HG02973 (cell line): ENCODE measurements around the gene POLL.
"Not testable (repeated sequence)": the region's sequence is repeated elsewhere in the genome, so short reads cannot be mapped to it uniquely, and the experiment has no call there.

Experiments used
- ATAC-seq: cut with Tn5 transposase; IDR thresholded peaks from one replicate; pipeline ENCODE4 v1.9.1; 2021; ENCODE audit warnings: moderate library complexity; ENCODE audit not compliant: unreplicated experiment

The POLL gene

GRCh38 chr10:101612086-101612485 lies 24.0 kb upstream of the POLL start:
- no peak for ATAC-seq

GRCh38 chr10:101611096-101611905 lies 23.2 kb upstream of the POLL start:
- ATAC-seq: no peak

DNA sequence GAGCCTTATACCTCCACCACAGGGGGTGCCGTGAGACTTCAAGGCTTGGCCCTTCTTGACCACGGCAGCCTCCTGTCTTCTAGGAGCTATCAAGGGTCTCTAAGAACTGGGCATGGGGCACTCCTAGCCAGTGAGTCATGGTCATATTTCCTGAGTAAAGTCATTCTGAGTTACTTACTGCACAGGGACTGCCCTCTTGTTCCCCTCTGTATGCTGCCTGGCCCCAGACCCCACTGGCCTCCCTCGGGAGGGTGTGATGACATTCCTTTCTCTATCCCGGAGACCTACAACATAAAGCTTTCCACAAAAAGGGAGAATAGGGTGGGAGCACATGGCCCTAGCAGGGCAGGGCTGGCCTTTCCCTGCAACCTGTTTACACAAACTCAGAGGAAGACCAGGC lies 21.4 kb upstream of the POLL start:
- no peak for ATAC-seq

GRCh38 chr10:101607124-101607523 lies 19.1 kb upstream of the POLL start:
- no peak for ATAC-seq

DNA sequence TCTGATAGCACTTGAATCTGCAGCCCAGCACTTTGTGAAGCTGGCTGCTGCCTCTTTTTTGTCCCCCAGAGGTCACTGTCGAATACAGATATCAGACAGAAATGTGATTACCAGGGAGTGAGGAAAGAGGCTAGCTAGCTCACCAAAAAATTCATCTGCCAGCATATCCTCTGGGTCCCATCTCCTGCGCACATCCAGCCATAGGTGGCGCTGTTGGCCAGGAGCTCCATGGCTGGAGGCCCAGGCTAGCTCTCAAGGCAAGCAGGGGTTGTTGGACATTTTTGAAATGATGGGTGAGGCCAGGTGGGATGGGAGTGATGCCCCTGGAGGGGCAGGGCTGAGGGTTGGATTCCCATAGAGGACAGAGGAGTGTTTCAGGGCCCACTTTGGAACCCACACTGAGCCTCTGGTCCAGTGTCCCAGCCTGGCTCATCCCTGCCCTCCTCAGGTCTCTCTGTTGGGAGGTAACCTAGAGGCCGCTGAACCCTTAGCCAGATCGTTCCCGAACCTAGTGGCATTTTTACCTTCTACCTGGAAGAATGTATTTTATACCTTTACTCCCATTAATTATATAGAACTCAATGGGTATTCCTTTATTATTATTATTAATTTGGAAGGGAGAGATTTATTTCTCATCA lies 14.8 kb upstream of the POLL start:
- peak; percentile 69 for ATAC-seq

- no peak for ATAC-seq
Measured at GRCh38 chr10:101601541-101601940, 13.5 kb upstream of the POLL start.

GRCh38 chr10:101597091-101597900 lies 9.2 kb upstream of the POLL start:
- ATAC-seq: no peak

DNA sequence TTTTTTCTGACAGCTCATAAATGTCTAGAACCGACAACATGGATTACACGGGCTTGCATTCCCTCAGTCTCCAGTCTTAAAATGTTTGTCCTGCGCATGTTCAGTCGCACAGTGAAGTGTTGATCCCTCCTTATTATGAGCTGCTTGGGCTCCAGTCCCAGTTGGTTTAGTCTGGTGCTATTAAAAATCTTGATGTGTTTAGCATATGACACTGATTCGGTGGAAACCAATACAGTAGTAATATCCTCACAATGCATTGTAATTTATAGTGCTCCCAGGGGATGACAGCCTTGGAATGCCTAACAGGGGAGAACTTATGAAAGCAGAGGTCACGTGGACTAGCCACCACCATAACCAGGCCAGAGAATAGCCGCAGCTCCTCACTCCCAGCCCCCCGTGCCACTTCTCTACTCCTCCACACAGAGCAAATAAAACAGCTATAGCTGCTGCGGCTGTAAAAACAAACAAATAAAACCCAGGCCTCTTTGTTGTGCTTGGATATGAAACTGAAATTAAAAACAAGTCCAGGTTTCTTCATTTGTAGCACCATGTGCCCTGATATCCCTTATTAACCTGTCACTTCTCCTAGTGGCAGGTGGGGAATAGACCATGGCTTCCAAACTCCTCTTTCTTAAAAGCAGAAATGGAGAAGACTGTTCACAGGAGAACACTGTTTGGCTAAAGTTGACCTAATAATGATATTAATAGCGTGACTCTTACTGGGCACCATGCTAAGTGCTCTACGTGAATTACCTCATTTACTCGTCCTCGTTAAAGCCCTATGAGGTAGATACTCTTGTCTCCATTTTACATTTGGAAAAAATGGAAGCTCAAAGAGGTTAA lies 7.8 kb upstream of the POLL start:
- ATAC-seq: no peak

- not testable (repeated sequence) for ATAC-seq
Measured at GRCh38 chr10:101593331-101593730, 5.3 kb upstream of the POLL start.

DNA sequence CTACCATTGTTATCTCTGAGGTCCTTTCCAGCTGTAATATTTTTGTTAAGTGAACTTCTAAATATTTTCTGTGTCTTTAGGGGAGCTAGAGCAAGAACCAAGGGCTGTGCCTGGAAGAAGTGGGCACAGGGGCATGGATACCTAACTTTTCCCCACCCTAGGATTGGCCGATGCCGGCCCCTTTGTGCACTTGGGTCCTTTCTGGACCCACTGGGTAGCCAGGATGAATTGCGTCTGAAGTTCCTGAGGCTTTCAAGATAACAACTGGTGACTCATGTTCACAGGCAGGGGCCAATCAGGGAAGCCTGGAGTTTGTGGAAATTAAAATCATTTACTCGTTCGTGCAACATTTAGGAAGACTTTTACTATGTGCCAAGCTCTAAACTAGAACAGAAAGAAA lies 822 bp upstream of the POLL start:
- no peak for ATAC-seq

- no peak for ATAC-seq
Measured at GRCh38 chr10:101585841-101586240, 2.2 kb downstream of the POLL start.

DNA sequence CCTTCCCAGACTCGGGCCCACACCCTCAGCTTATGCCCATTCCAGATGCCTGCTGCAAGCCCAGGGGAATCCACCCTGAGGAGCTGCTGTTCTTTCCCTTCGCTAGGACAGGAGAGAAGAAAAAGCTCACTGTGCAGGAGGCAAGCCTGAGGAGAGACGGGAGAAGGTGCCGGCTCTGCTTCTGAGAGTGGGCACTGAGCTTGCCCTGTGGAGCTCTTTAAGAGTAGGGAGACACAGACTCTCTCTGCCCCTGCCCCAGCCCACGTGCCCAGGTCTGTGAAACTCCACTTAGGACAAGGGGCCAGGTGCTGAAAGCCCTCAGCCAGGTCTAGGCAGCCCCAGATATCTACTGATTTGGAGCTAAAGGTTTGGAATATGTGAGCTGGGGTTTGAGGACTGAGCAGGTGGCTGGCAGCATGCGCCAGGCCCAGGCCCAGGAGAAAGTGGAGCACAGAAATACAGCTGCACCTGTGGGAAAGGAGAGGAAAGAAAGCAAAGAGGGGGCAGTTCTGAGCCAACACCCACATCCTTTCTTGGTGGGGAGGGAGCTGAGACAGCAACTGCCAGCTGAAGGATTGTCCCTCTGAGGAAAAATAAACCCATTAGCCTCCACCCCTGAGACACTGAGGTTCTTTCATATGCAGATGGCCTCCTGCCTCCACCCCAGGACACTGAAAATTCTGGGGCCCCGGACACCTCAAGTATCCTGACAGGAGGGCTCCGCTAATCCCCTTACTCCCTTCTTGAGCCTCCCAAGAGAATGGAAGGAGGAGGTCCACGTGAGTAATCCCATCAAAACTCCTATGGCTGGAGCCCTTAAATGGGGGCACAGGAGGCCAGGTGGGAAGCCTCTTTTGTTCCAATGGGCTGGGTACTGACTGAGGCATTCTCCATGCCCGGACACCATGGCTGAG lies 7.3 kb downstream of the POLL start:
- no peak for ATAC-seq

DNA sequence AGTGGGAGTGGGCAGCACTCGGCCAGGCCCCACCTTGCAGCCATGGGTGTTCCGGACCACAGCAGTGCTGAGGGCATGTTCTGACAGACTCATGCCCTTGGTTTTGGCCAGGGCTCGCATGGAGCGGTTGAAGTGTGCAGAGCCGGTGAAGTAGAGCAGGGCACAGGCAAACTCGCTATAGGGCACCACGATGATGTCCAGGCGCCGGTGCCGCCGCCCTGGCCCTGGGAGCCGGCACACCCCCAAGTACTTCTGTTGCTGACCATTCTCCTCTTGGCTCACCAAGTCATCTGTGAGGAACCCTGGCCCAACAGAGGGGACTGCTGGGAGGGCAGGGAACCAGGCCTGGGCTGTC lies 8.6 kb downstream of the POLL start:
- no peak for ATAC-seq

- no peak for ATAC-seq
Measured at GRCh38 chr10:101578803-101579515, 9.1 kb downstream of the POLL start.

GRCh38 chr10:101578192-101578591 lies 9.9 kb downstream of the POLL start:
- ATAC-seq: no peak

DNA sequence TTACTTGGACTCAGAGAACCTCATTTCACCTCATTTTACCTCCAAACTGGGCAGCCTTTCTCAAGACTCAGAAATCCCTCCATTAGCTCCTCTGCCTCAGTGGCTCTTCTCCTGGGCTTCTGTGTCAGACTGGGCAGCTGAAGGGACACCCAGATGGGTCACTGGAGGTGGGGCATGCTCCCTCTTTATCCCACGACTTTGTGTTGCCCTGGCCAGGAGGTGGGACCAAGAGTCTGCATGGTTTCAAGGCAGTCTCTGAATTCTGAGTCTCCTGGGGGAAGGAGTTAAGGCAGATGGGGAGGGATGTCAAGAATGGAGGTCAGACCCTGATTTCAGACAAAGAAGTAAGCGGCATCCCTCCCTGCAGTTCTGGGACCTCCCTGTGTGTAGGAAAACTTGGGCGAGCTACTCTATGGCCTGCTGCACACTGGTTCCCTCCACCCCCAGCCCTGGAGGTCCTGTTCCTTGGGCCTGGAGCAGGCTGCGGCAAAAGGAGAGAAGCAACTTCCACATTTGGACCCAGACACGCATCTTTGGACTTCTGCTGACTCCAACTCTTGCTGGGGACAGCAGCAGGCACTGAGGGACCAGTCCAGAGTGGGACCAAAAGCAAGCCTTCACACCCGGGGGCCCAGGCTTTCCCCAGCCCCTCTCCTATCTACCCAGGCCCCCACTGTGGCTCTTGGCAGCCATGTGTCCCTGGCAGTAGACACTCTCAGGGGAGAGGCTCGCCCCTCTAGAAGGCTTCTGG lies 10.8 kb downstream of the POLL start:
- no peak for ATAC-seq

DNA sequence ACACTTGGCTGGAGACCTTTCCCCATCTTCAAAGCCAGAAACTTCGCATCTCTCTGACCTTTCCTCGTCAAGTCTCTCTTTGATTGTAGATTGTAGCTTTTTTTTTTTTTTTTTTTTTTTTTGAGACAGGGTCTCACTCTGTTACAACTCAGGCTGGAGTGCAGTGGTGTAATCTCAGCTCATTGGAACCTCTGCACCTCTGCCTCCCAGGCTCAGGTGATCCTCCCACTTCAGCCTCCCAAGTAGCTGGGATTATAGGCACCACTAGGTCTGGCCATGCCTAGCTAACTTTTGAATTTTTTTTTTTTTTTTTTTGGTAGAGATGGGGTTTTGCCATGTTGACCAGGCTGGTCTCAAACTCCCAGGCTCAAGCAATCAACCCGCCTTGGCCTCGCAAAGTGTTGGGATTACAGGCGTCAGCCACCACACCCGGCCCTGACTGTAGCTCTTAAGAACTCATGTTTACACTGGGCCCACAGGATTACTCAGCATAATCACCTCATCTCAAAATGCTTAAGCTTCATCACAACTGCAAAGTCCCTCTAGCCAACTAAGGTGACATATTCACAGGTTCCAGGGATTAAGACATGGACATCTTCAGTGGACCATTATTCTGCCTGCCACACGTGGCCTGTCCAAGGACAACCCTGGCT lies 11.7 kb downstream of the POLL start:
- ATAC-seq: no peak

DNA sequence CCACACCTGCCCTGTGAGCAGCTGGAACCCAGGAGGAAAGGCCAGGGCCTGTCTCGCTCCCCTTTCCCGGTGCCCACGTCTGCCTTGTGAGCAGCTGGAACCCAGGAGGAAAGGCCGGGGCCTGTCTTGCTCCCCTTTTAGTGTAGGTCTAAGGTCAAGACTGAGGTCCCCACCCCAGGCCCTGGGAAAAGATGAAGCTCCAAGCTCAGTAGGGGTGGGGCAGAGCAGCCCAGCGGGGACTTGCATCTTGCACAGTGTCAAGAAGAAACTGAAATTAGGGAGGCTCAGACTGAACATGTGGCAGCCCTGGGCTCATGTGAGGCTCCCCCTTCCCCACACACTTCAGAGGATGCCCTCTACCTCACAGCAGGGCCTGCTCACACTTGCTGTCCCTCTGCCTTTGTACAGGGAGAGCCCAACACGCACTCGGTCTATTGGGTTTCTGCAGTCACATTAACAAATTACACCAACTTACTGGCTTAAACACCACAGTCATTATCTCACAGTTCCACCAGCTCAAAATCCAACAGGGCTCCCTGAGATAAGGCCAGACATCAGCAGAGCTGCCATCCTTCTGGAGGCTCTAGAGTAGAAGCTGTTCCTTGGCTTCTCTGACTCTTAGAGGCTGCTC lies 12.4 kb downstream of the POLL start:
- ATAC-seq: no peak
